ENCODE results near the gene ITIH2.
"Not testable (repeated sequence)": the region's sequence is repeated elsewhere in the genome, so short reads cannot be mapped to it uniquely, and the experiment has no call there.

The ITIH2 gene

DNA sequence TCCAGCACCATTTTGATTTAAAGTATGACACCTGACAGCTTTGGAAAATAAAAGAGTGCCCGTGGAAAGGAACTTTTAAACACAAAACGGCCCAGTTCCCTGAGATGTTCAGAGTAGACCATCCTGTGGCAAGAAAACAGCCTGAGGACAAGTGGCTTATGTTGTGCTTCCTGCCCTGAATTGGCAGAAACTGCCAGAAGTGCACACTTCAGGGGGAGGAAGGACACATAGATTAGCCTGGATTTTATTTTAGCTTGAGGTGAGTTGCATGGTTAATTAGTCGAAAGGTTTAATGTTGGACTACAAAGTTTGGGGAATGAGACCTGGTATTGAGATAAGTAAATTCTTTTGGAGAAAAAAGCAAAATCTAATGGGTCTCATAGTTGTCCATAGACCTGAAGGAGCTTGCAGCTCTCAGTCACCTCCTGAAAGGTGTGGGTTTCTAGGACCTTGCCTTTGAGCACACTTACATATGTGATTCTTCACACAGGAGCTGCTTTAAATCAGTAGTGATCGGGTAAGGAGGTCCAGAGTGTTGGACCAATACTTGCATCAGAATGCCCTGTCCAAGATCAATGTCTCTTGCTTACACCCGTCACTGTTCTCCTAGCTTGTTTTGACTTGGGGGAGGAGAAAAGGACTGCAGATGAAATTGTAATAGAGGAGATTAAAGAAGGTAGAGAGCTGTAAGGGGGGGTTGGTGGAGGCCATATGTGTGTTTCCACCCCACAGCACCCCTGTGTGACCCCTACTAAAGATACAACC lies 4.9 kb downstream of the ITIH2 start:
- no peak for DNase-seq

GRCh38 chr10:7708832-7709231 lies 5.7 kb downstream of the ITIH2 start:
- ATAC-seq (ENCODE audit: insufficient read depth, low read depth) (no peak), DNase-seq (no peak)
- TF ChIP-seq CTCF (IDR thresholded peaks at IDR 0.05; ENCODE audit: borderline replicate concordance, extremely low read depth, low read length, poor library complexity, severe bottlenecking): no peak
- H3K4me2 ChIP-seq (ENCODE audit: insufficient read depth, low read length): no peak overlapping the region
- H3K27me3 ChIP-seq (ENCODE audit: insufficient read depth, low read length, poor library complexity): peaks cover 3% of the 10 kb centered on the region
- H4K20me1 ChIP-seq (ENCODE audit: insufficient read depth, low read length): no peaks in the 10 kb centered on the region
- no peaks in the 10 kb centered on the region for H3K9me3 ChIP-seq (ENCODE audit: insufficient read depth, low read length, severe bottlenecking)
- H3K4me1 ChIP-seq (ENCODE audit: insufficient read depth, low read length): no peaks in the 10 kb centered on the region
- H3K27ac ChIP-seq (ENCODE audit: low read length): no peak overlapping the region
- no peak overlapping the region for H3K4me3 ChIP-seq (ENCODE audit: low read depth in 1 of 2, low read length in 2 of 2)
- H3K9ac ChIP-seq (ENCODE audit: low read depth, low read length): no peak overlapping the region
- H2AFZ ChIP-seq (ENCODE audit: low read depth, low read length): no peak overlapping the region
- H3K36me3 ChIP-seq (ENCODE audit: insufficient read depth, low read length): no peaks in the 10 kb centered on the region
- H3K79me2 ChIP-seq (ENCODE audit: insufficient read depth, low read length): no peaks in the 10 kb centered on the region

More for the DNA sequence above, 4.9 kb downstream of the ITIH2 start:
- Histone ChIP-seq H3K4me3 (ENCODE audit: low read depth in 1 of 2, low read length in 2 of 2) (no peak overlapping the region), H4K20me1 (ENCODE audit: insufficient read depth, low read length) (no peaks in the 10 kb centered on the region), H3K27me3 (ENCODE audit: insufficient read depth, low read length, poor library complexity) (peaks cover 3% of the 10 kb centered on the region), H3K4me1 (ENCODE audit: insufficient read depth, low read length) (no peaks in the 10 kb centered on the region), H3K27ac (ENCODE audit: low read length) (no peak overlapping the region), H3K9ac (ENCODE audit: low read depth, low read length) (no peak overlapping the region), H3K9me3 (ENCODE audit: insufficient read depth, low read length, severe bottlenecking) (no peaks in the 10 kb centered on the region), H3K36me3 (ENCODE audit: insufficient read depth, low read length) (no peaks in the 10 kb centered on the region), H3K79me2 (ENCODE audit: insufficient read depth, low read length) (no peaks in the 10 kb centered on the region), H3K4me2 (ENCODE audit: insufficient read depth, low read length) (no peak overlapping the region), H2AFZ (ENCODE audit: low read depth, low read length) (no peak overlapping the region)
- TF ChIP-seq CTCF (IDR thresholded peaks at IDR 0.05; ENCODE audit: borderline replicate concordance, extremely low read depth, low read length, poor library complexity, severe bottlenecking): no peak
- no peak for TF ChIP-seq EZH2 (IDR thresholded peaks at IDR 0.05; ENCODE audit: borderline replicate concordance, low read depth, low read length, severe bottlenecking)
- ATAC-seq (ENCODE audit: insufficient read depth, low read depth): no peak

DNA sequence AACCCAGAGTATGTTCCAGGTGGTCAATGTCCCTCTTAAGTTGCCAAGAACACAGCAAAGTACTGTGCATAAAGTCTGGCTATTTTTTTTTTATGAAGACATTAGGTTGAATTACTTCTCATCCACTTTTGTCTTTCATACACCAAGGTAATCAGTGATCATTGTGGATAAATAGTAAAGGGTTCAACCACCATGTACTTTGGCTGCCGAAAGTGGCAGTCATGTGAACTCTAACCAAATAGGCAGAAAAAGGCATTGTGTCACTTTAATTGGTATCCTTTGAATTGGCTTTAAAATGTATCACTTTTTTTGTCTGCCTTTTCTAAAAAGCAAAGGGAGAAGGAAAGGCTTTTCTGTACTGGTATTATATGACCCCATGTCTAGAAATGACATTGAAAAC lies 7.3 kb downstream of the ITIH2 start:
- no peaks in the 10 kb centered on the region for H3K36me3 ChIP-seq (ENCODE audit: insufficient read depth, low read length)
- TF ChIP-seq CTCF (IDR thresholded peaks at IDR 0.05; ENCODE audit: borderline replicate concordance, extremely low read depth, low read length, poor library complexity, severe bottlenecking) (no peak), EZH2 (IDR thresholded peaks at IDR 0.05; ENCODE audit: borderline replicate concordance, low read depth, low read length, severe bottlenecking) (no peak)
- no peaks in the 10 kb centered on the region for H3K79me2 ChIP-seq (ENCODE audit: insufficient read depth, low read length)
- no peak overlapping the region for H3K4me2 ChIP-seq (ENCODE audit: insufficient read depth, low read length)
- no peak overlapping the region for H3K9ac ChIP-seq (ENCODE audit: low read depth, low read length)
- no peaks in the 10 kb centered on the region for H4K20me1 ChIP-seq (ENCODE audit: insufficient read depth, low read length)
- H3K27ac ChIP-seq (ENCODE audit: low read length): no peak overlapping the region
- no peak overlapping the region for H2AFZ ChIP-seq (ENCODE audit: low read depth, low read length)
- ATAC-seq (ENCODE audit: insufficient read depth, low read depth) (no peak), DNase-seq (no peak)
- no peak overlapping the region for H3K4me3 ChIP-seq (ENCODE audit: low read depth in 1 of 2, low read length in 2 of 2)
- H3K9me3 ChIP-seq (ENCODE audit: insufficient read depth, low read length, severe bottlenecking): no peaks in the 10 kb centered on the region
- H3K4me1 ChIP-seq (ENCODE audit: insufficient read depth, low read length): no peaks in the 10 kb centered on the region
- H3K27me3 ChIP-seq (ENCODE audit: insufficient read depth, low read length, poor library complexity): peaks cover 3% of the 10 kb centered on the region

DNA sequence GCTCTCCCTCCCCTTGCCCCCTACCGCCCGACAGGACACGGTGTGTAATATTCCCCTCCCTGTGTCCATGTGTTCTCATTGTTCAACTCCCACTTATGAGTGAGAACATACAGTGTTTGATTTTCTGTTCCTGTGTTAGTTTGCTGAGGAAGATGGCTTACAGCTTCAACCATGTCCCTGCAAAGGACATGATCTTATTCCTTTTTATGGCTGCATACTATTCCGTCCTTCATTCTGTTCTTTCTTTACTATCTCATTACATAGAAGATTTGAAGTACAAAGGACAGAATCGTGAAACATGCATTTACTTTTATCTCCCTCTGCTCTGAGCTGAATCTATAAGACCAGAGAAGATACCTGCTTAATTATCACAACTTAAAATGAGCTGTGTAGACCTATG lies 8.0 kb downstream of the ITIH2 start:
- not testable (repeated sequence) for H4K20me1 ChIP-seq (ENCODE audit: insufficient read depth, low read length); H3K9me3 ChIP-seq (ENCODE audit: insufficient read depth, low read length, severe bottlenecking); H3K27ac ChIP-seq (ENCODE audit: low read length); H3K27me3 ChIP-seq (ENCODE audit: insufficient read depth, low read length, poor library complexity); H3K4me3 ChIP-seq (ENCODE audit: low read depth in 1 of 2, low read length in 2 of 2); H3K79me2 ChIP-seq (ENCODE audit: insufficient read depth, low read length); DNase-seq; ATAC-seq (ENCODE audit: insufficient read depth, low read depth); H3K4me2 ChIP-seq (ENCODE audit: insufficient read depth, low read length); H3K36me3 ChIP-seq (ENCODE audit: insufficient read depth, low read length); H3K4me1 ChIP-seq (ENCODE audit: insufficient read depth, low read length); H2AFZ ChIP-seq (ENCODE audit: low read depth, low read length); H3K9ac ChIP-seq (ENCODE audit: low read depth, low read length)
